ENCODE data around the gene SPRTN.

Gene SPRTN

GRCh38 chr1:231313661-231314060 lies 24.4 kb upstream of the SPRTN start:
- H3K4me3 ChIP-seq: no peak overlapping the region
- no peak overlapping the region for H3K27ac ChIP-seq
- no peak for TF ChIP-seq CTCF (IDR thresholded peaks at IDR 0.05)
- peak; percentile 36 for DNase-seq (ENCODE audit: low spot score)

- no peak for DNase-seq (ENCODE audit: low spot score)
- no peak for TF ChIP-seq CTCF (IDR thresholded peaks at IDR 0.05)
- H3K4me3 ChIP-seq: no peak overlapping the region
- no peak overlapping the region for H3K27ac ChIP-seq
These were observed 22.2 kb upstream of the SPRTN start for GRCh38 chr1:231315887-231316286.

GRCh38 chr1:231317306-231318014 lies 20.6 kb upstream of the SPRTN start:
- peak; percentile 53 for DNase-seq (ENCODE audit: low spot score)
- no peak for TF ChIP-seq CTCF (IDR thresholded peaks at IDR 0.05)
- H3K27ac ChIP-seq: no peak overlapping the region
- H3K4me3 ChIP-seq: no peak overlapping the region

- no peak for DNase-seq (ENCODE audit: low spot score)
- H3K4me3 ChIP-seq: no peak overlapping the region
- H3K27ac ChIP-seq: no peak overlapping the region
- TF ChIP-seq CTCF (IDR thresholded peaks at IDR 0.05): no peak
These were observed 20.1 kb upstream of the SPRTN start for GRCh38 chr1:231318015-231318355.

- Histone ChIP-seq H3K27ac (no peak overlapping the region), H3K4me3 (no peak overlapping the region)
- peak; percentile 55 for DNase-seq (ENCODE audit: low spot score)
- no peak for TF ChIP-seq CTCF (IDR thresholded peaks at IDR 0.05)
These were observed 19.5 kb upstream of the SPRTN start for GRCh38 chr1:231318568-231318967.

GRCh38 chr1:231319080-231319479 lies 19.0 kb upstream of the SPRTN start:
- DNase-seq (ENCODE audit: low spot score): no peak
- no peak for TF ChIP-seq CTCF (IDR thresholded peaks at IDR 0.05)
- Histone ChIP-seq H3K27ac (no peak overlapping the region), H3K4me3 (no peak overlapping the region)

- TF ChIP-seq CTCF (IDR thresholded peaks at IDR 0.05): no peak
These were observed 15.1 kb upstream of the SPRTN start for GRCh38 chr1:231322880-231323530.

More at GRCh38 chr1:231322880-231323530, 15.1 kb upstream of the SPRTN start:
- no peak overlapping the region for H3K27ac ChIP-seq
- no peak overlapping the region for H3K4me3 ChIP-seq
- no peak for DNase-seq (ENCODE audit: low spot score)
